Measurements from ENCODE around the gene GEMIN4. TPM values are rescaled to one million over a fixed set of nuclear protein-coding genes. Genes with fewer than 3 reads are reported as not detected.

Gene GEMIN4
- total and polyA plus RNA-seq, 3 donors from 2014 or later: 64.2 to 149 (median 77.4) TPM

- 95% methylated on average over 8 of the region's 8 CpGs for WGBS, 2 donors
- H3K9me3 ChIP-seq: no peaks in the 10 kb centered on the region
- no peak overlapping the region for H3K4me3 ChIP-seq
- H3K27ac ChIP-seq: no peak overlapping the region
- no peaks in the 10 kb centered on the region for H3K27me3 ChIP-seq
- no peaks in the 10 kb centered on the region for H3K36me3 ChIP-seq (ENCODE audit: low read depth, missing control alignments)
- H3K4me1 ChIP-seq: peaks cover 3% of the 10 kb centered on the region
- TF ChIP-seq POLR2A (IDR thresholded peaks at IDR 0.05) (no peak), CTCF (IDR thresholded peaks at IDR 0.05) (no peak)
- DNase-seq: no peak
- intact Hi-C loops (cut with DNase I; ENCODE audit: low total_unique reads): no loop called here
These were observed 54.4 kb downstream of the GEMIN4 start for GRCh38 chr17:697682-698081.

- Histone ChIP-seq H3K4me3 (no peak overlapping the region), H3K27ac (no peak overlapping the region), H3K9me3 (no peaks in the 10 kb centered on the region), H3K27me3 (no peaks in the 10 kb centered on the region), H3K4me1 (peaks cover 3% of the 10 kb centered on the region), H3K36me3 (ENCODE audit: low read depth, missing control alignments) (no peaks in the 10 kb centered on the region)
- DNase-seq: no peak
- 55 to 70% methylated on average over 2 of the region's 2 CpGs for WGBS, 2 donors
- no peak for TF ChIP-seq POLR2A (IDR thresholded peaks at IDR 0.05)
- TF ChIP-seq CTCF (IDR thresholded peaks at IDR 0.05): no peak
- intact Hi-C loops (cut with DNase I; ENCODE audit: low total_unique reads): no loop called here
These were observed 55.7 kb downstream of the GEMIN4 start for GRCh38 chr17:696369-696768.

Other genes starting within 250 kb of the GEMIN4 start
- gene VPS53, start 37.4 kb downstream of the GEMIN4 start, total RNA-seq: 10 to 100 TPM; 64.3 to 78.0 TPM
- gene VPS53, start 37.4 kb downstream of the GEMIN4 start, polyA plus RNA-seq (ENCODE audit: insufficient read depth, low read depth, low replicate concordance): 60.4 TPM
- gene TLCD3A, start 19.7 kb downstream of the GEMIN4 start, total RNA-seq: 10 to 100 TPM in 1 of 2 donors, 1 to 10 TPM in 1; 5.8 to 14.8 TPM
- 20.9 TPM for gene TLCD3A, start 19.7 kb downstream of the GEMIN4 start, polyA plus RNA-seq (ENCODE audit: insufficient read depth, low read depth, low replicate concordance)
- 10 to 100 TPM; 55.9 to 82.8 TPM for gene GLOD4, start 30.0 kb upstream of the GEMIN4 start, total RNA-seq
- 45.0 TPM for gene GLOD4, start 30.0 kb upstream of the GEMIN4 start, polyA plus RNA-seq (ENCODE audit: insufficient read depth, low read depth, low replicate concordance)
- gene MRM3, start 30.1 kb upstream of the GEMIN4 start, total RNA-seq: 10 to 100 TPM; 26.0 to 32.6 TPM
- 33.1 TPM for gene MRM3, start 30.1 kb upstream of the GEMIN4 start, polyA plus RNA-seq (ENCODE audit: insufficient read depth, low read depth, low replicate concordance)
- 10 to 100 TPM; 22.9 to 26.0 TPM for gene NXN, start 227.5 kb upstream of the GEMIN4 start, total RNA-seq
- gene NXN, start 227.5 kb upstream of the GEMIN4 start, polyA plus RNA-seq (ENCODE audit: insufficient read depth, low read depth, low replicate concordance): 23.0 TPM
- 10 to 100 TPM; 18.3 to 19.1 TPM for gene TIMM22, start 244.9 kb upstream of the GEMIN4 start, total RNA-seq
- 18.2 TPM for gene TIMM22, start 244.9 kb upstream of the GEMIN4 start, polyA plus RNA-seq (ENCODE audit: insufficient read depth, low read depth, low replicate concordance)